Fibroblast of peridontal ligament (primary cell): ENCODE results near the gene AMER3.
A peak's percentile ranks its signal among the peaks of the same experiment; 100 is the strongest.

Source experiments
- DNase-seq: peaks from one replicate; pipeline ENCODE4 v3.0.0-alpha.2; 2010; ENCODE audit errors: extremely low read depth

The AMER3 gene

GRCh38 chr2:130785466-130786055 lies 30.2 kb downstream of the AMER3 start:
- no peak for DNase-seq

DNA sequence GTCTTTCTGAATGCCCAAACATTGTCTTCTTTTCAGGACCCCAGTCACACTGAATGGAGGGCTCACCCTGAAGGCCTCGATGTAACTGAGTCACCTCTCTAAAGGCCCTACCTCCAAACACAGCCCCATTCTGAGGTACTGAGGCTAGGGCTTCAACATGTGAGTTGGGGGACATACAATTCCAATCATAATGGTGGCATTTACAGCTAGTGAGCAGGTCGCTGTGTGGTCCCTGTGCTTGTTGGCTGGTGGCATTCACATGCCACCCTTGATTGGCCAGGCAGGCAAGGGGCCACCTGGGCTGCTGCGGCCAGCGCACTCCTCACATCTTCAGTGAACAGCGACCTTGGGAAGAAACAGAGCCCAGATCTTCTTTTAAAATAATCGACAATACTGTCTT lies 30.7 kb downstream of the AMER3 start:
- DNase-seq = no peak

DNA sequence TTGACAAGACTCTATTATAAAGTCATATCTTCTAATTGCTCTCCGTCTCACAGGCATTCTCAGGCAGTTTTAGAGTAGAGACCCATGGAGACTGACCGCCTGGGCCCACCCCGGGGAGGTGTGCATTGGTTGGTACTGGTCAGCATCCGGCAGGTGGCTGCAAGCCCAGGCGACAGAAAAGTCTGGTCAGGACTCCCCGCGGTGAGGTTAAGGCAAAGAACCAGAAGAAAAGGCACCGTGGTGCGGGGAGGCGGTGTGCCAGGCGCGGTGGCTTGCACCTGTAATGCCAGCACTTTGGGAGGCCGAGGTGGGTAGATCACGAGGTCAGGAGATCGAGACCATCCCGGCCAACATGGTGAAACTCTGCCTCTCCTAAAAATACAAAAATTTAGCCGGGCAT lies 32.5 kb downstream of the AMER3 start:
- DNase-seq = no peak

- DNase-seq = no peak
Observed at GRCh38 chr2:130790312-130790711, 35.0 kb downstream of the AMER3 start.

GRCh38 chr2:130790804-130791616 lies 35.7 kb downstream of the AMER3 start:
- DNase-seq = no peak

GRCh38 chr2:130791617-130791939 lies 36.2 kb downstream of the AMER3 start:
- DNase-seq = no peak

GRCh38 chr2:130795431-130795830 lies 40.1 kb downstream of the AMER3 start:
- DNase-seq = no peak

GRCh38 chr2:130796290-130796689 lies 41.0 kb downstream of the AMER3 start:
- DNase-seq = no peak

DNA sequence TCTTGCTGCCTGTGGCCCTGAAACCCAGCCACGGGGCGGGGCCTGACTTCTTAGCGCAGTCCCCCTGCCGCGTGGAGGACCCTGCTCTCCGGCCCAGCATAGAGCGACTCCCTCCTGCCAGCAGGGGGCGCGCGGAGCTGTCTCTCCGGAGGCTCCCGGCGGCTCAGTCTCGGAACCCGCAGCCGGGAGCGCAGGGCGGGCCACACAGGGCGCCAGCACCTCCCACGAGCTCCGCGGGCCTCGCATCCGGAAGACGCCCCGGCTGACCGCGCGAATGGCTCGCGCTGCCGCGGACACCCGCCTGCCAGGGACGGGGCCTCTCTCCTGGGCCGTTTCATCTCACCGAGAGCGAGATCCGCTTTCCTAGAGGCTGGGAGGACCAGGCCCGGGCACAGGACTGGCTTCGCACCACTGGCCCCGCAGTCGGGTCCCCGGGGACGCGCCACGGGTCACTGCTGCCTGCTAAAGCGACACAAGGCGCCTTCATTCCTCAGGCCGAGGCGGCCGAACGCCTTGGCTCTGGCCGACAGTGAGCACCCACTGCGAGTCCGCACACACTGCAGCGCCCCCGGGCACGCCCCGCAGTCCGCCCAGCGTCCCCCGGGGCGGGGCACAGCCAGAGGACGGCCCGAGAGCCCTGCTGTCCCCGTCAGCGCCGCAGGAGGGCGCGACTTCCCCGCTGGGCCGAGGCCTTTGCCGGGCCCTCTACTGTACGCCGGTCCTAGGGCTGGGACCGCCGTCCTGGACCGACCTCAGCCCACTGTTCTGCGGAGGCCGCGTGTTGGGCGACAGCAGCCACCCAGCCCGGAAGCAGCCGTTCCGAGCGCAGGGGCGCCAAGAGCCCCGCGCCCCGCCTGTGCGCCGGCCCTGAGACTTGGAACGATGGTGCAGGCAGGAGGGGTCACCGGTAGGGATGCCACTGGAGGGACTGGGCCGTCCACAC lies 42.4 kb downstream of the AMER3 start:
- peak; percentile 67 for DNase-seq

DNA sequence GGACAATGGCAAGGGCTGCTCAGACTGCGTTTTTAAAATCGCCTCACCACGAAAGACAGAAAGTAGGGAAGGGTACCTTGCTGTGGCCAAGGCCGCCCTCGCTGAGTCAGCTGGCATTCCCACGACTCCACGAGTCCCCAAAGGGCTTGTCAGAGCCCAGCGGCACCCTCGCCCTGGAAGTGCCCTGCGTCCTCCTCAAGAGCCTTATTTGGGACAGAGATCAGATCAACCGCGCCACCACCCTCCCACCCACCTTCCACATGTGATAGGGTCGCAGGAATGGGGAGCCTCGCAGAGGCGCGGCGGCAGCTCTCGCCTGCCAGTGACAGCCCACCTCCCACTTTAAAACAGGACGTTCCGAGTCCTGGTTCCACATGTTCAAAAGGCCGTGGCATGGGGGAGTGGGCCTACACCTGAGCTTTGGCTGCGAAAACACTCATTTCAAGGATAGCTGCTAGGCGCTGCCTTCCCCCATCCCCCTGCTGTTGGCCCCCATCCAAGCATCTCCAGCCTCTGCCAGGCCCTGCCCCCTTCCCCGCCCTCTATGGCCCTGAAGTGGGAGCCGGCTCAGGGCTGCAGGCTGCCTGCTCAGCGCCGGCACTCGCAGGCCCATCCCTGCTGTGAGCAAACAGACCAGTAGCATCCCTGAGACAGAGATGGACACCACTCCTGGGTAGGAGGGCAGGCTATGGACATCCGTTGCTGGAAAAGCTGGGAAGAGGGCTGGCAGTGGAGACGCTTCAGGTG lies 43.3 kb downstream of the AMER3 start:
- no peak for DNase-seq

DNA sequence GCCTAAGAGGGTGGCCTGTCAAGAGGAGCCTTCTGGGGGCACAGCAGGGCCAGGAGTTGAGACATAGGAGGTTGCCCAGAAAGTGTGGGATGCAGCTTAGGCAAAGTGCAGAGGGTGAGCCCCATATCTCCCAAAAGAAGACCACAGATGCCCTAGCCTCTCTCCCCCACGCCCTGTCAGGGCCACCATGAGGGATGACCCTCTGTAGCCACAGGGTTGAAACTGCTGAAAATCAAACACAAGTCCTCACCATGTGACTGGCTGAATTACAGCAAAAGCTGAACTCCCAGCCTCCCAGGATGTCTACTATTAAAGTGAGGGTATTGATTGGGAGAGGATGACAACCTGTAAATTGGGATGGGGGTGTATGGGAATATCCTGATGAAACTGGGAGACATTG lies 44.0 kb downstream of the AMER3 start:
- no peak for DNase-seq

DNA sequence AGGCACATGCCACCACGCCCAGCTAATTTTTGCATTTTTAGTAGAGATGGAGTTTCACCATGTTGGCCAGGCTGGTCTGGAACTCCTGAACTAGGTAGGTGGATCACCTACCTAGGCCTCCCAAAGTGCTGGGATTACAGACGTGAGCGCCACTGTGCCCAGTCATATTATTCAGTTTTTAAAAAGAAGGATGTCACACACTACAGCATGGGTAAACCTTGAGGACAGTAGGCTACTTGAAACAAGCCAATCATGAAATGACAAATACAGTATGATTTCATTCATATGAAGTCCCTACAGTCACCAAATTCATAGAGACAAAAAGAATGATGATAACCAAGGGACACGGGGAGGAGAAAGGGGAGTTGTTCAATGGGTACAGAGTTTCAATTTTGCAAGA lies 50.3 kb downstream of the AMER3 start:
- DNase-seq = no peak

DNA sequence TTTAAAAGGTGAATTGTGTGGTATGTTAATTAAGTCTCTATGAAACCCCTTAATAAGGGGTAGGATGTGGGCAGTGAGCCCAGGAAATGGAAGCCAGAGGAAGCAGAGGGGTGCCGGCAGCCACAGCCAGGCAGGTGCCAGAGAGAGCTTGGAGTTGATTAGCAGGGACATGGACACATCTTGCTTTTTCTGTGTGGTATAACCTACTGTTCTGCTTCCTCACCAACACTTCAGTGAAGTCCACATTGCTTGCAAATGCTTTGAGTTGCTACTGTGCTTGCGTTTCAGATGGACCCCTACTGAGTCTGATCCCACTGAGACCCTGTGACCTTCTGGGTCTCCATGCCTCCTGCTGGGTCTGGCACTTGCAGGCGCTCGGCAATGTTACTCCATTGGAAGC lies 51.0 kb downstream of the AMER3 start:
- DNase-seq = no peak

GRCh38 chr2:130807659-130808385 lies 52.5 kb downstream of the AMER3 start:
- no peak for DNase-seq

- DNase-seq = no peak
Observed at GRCh38 chr2:130808482-130809268, 53.3 kb downstream of the AMER3 start.

- DNase-seq = no peak
Observed at GRCh38 chr2:130810490-130810889, 55.1 kb downstream of the AMER3 start.

DNA sequence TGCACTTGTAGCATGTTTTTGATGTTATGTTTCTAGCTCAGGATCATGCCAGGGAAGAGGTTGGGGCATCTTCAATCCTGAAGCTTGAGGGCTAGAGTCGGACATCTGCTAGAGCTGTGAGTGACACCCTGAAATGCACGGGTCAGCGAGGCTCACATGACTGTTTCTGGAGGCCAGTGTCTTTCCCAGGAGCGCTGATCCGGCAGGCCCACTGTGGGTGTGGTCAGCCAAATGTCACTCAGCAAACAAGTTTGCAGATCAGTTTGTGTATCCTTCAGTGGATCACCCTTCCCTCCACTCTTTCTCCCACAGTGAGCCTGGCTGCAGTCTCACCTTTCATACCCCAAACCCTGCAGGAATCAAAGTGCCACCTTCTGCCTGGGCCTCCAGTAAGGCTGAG lies 58.4 kb downstream of the AMER3 start:
- DNase-seq = no peak

GRCh38 chr2:130814931-130815680 lies 59.8 kb downstream of the AMER3 start:
- no peak for DNase-seq
